Body of pancreas (tissue), 4 donors: ENCODE data around the gene MYBPC1. TPM values are rescaled to one million over a fixed set of nuclear protein-coding genes. Genes with fewer than 3 reads are reported as not detected.

Source experiments
- ATAC-seq: fragments of 150-250 bp; one replicate; pipeline ENCODE4 v1.9.1; 2016
- DNase-seq, 4 donors: peaks; one replicate each; pipeline ENCODE4 v3.0.0-alpha.2; 2019
- H3K27ac ChIP-seq, 4 donors: fragments of 200-600 bp; sonication (generic); 1 replicate in 3 of 4; 2 replicates in 1 of 4; pipeline versions ENCODE4 v1.5.1 to v1.6.1; 2016 to 2019; ENCODE audit warnings: mild to moderate bottlenecking in 1 of 4, mixed read lengths in 1 of 4, moderate library complexity in 1 of 4
- H3K27me3 ChIP-seq, 2 donors: fragments of 200-600 bp; sonication (generic); one replicate each; pipeline ENCODE4 v1.6.0; 2016; ENCODE audit warnings: mild to moderate bottlenecking in 1 of 2
- H3K36me3 ChIP-seq, 2 donors: fragments of 200-600 bp; sonication (generic); replicated peaks in 1 of 2; 2 replicates each; pipeline ENCODE4 v1.5.1; 2016; ENCODE audit warnings: low read depth in 2 of 2; ENCODE audit not compliant: insufficient read depth in 1 of 2
- H3K4me1 ChIP-seq: fragments of 200-600 bp; sonication (generic); one replicate; pipeline ENCODE4 v1.6.0; 2016
- H3K4me3 ChIP-seq, 2 donors: fragments of 200-600 bp; sonication (generic); 1 replicate in 1 of 2; 2 replicates in 1 of 2; pipeline ENCODE4 v1.5.1; 2016 to 2019
- H3K9me3 ChIP-seq, 3 donors: fragments of 200-600 bp; sonication (generic); 1 replicate in 2 of 3; 2 replicates in 1 of 3; pipeline ENCODE4 v1.5.1; 2016
- POLR2A ChIP-seq, 3 donors: fragments of 450-650 bp; IDR thresholded peaks; one replicate each; pipeline ENCODE4 v1.6.1; 2016; ENCODE audit warnings: antibody characterized with exemption in 3 of 3, mild to moderate bottlenecking in 2 of 3
- WGBS, 2 donors: methylation state at CpG; one replicate each; pipeline ENCODE4 v1.1.5; 2017; 5-methylcytosine and 5-hydroxymethylcytosine counted together
- intact Hi-C: fragments of 100-400 bp; cut with DNase I; formaldehyde crosslinking; loops from one replicate; pipeline ENCODE4 v1.15.1; 2023
- total RNA-seq, 2 donors: library from RNA; depleted of rRNA; stranded (reverse); fragments of >200 nt; gene quantifications; one replicate each; pipeline ENCODE4 v1.1.0, GENCODE V29; 2016
- TF ChIP-seq, protein P1 (sequence below), 7 experiments: fragments of 450-650 bp in 4 of 7; fragments of 200-600 bp in 3 of 7; sonication (generic) in 3 of 7; IDR thresholded peaks; one replicate each; pipeline ENCODE4 v1.5.1; 2016 to 2019; ENCODE audit warnings: antibody characterized with exemption in 7 of 7

Gene MYBPC1
- total RNA-seq, 2 donors from 2014 or later = 0.66 to 0.78 TPM

GRCh38 chr12:101634724-101635123 is 40.0 kb downstream of the MYBPC1 start:
- WGBS, 2 donors = 67 to 91% methylated on average over 2 of the region's 2 CpGs
- Histone ChIP-seq H3K4me3 (no peak overlapping the region), H3K36me3 (no peaks in the 10 kb centered on the region), H3K4me1 (no peaks in the 10 kb centered on the region), H3K27me3 (no peaks in the 10 kb centered on the region), H3K27ac (no peak overlapping the region), H3K9me3 (no peaks in the 10 kb centered on the region)
- TF ChIP-seq POLR2A (IDR thresholded peaks at IDR 0.05) = no peak
- TF ChIP-seq, protein P1, sequence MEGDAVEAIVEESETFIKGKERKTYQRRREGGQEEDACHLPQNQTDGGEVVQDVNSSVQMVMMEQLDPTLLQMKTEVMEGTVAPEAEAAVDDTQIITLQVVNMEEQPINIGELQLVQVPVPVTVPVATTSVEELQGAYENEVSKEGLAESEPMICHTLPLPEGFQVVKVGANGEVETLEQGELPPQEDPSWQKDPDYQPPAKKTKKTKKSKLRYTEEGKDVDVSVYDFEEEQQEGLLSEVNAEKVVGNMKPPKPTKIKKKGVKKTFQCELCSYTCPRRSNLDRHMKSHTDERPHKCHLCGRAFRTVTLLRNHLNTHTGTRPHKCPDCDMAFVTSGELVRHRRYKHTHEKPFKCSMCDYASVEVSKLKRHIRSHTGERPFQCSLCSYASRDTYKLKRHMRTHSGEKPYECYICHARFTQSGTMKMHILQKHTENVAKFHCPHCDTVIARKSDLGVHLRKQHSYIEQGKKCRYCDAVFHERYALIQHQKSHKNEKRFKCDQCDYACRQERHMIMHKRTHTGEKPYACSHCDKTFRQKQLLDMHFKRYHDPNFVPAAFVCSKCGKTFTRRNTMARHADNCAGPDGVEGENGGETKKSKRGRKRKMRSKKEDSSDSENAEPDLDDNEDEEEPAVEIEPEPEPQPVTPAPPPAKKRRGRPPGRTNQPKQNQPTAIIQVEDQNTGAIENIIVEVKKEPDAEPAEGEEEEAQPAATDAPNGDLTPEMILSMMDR (IDR thresholded peaks at IDR 0.05) = no peak
- intact Hi-C loops = no loop called here
- ATAC-seq = no peak
- DNase-seq = no peak

- intact Hi-C loops = no loop called here
- Histone ChIP-seq H3K4me1 (peaks cover 9% of the 10 kb centered on the region), H3K4me3 (no peak overlapping the region), H3K36me3 (no peaks in the 10 kb centered on the region), H3K27me3 (no peaks in the 10 kb centered on the region), H3K27ac (no peak overlapping the region), H3K9me3 (no peaks in the 10 kb centered on the region)
- DNase-seq (no peak), ATAC-seq (no peak)
- TF ChIP-seq, protein P1 (IDR thresholded peaks at IDR 0.05) = no peak
- no peak for TF ChIP-seq POLR2A (IDR thresholded peaks at IDR 0.05)
- 71 to 77% methylated on average over 3 of the region's 3 CpGs for WGBS, 2 donors
Observed at GRCh38 chr12:101637936-101638335, 43.2 kb downstream of the MYBPC1 start.

DNA sequence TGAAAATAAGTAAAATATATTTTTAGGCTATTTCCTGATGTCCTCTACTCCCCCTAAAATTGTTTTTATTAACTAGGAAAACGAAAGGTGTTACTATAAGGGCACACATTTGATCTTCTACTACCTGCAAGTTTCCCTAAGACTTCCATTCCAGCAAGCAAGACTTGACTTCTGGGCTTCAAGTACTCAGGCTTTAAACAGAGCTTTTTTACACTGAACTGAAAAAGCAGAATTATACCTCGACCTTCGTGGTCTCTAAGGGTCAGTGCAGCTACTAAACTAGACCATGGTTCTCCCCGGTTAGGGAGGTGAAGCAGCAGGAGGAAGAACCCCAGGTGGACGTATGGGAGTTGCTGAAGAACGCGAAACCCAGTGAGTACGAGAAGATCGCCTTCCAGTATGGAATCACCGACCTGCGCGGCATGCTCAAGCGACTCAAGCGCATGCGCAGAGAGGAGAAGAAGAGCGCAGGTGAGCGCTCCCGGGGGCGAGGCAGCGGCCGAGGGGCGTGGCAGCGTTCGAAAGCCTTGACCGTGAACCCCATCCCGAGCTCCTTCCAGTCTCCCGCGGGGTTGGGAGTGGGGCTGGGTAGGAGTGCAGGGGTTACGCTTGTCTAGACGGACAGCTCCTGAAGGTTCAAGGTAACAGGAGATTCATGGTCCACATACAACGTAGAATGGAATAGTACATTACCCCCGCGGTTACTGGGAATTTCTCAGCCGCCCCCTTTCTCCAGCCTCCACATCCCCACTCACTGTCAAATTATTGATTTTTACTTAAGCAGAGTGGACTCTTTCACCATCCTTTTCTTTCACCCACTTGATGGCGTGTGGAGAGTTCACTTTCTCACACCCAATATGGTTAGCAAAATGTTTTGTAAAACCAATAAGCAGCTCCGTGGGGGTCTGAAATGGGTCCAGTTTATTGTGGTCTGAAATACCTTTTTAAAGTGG is 47.6 kb downstream of the MYBPC1 start:
- WGBS, 2 donors = 12 to 31% methylated on average over 27 to 36 of the region's 36 CpGs

DNA sequence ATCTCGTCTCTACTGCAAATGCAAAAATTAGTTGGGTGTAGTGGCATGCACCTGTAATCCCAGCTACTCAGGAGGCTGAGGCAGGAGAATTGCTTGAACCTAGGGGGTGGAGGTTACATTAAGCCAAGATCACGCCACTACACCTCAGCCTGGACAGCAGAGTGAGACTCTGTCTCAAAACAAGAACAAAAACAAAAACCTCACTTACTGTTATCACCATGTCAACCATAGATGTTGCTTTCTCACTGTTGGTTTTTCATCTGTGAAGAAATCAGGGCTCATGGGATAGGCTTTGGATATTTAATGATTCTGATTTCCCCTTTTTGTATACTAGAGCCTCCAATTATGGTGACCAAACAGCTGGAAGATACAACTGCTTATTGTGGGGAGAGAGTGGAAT is 52.9 kb downstream of the MYBPC1 start:
- Histone ChIP-seq H3K27me3 (no peaks in the 10 kb centered on the region), H3K27ac (no peak overlapping the region), H3K36me3 (no peaks in the 10 kb centered on the region), H3K9me3 (no peaks in the 10 kb centered on the region), H3K4me1 (peaks cover under 1% of the 10 kb centered on the region), H3K4me3 (no peak overlapping the region)
- DNase-seq (no peak), ATAC-seq (no peak)
- intact Hi-C loops = no loop called here
- WGBS, 2 donors = 96 to 97% methylated on average over 2 of the region's 2 CpGs
- TF ChIP-seq, protein P1 (IDR thresholded peaks at IDR 0.05) = no peak
- no peak for TF ChIP-seq POLR2A (IDR thresholded peaks at IDR 0.05)

More for the DNA sequence above, 47.6 kb downstream of the MYBPC1 start:
- Histone ChIP-seq H3K9me3 (no peaks in the 10 kb centered on the region), H3K4me1 (peaks cover 9% of the 10 kb centered on the region), H3K4me3 (no peak overlapping the region), H3K36me3 (no peaks in the 10 kb centered on the region), H3K27ac (no peak overlapping the region), H3K27me3 (no peaks in the 10 kb centered on the region)
- peak; percentile 70 to 86 (median 76) for DNase-seq
- peak; percentile 83 for ATAC-seq
- intact Hi-C loops = no loop called here
- peak in 1 of 3 donors; percentile 8 for TF ChIP-seq POLR2A (IDR thresholded peaks at IDR 0.05)
- TF ChIP-seq, protein P1 (IDR thresholded peaks at IDR 0.05) = no peak
